HG03095 (cell line): ENCODE data around the gene TREH.

Experiments
- ATAC-seq: cut with Tn5 transposase; IDR thresholded peaks from one replicate; pipeline ENCODE4 v1.9.1; 2021; ENCODE audit warnings: moderate library complexity; ENCODE audit not compliant: unreplicated experiment

Gene TREH

DNA sequence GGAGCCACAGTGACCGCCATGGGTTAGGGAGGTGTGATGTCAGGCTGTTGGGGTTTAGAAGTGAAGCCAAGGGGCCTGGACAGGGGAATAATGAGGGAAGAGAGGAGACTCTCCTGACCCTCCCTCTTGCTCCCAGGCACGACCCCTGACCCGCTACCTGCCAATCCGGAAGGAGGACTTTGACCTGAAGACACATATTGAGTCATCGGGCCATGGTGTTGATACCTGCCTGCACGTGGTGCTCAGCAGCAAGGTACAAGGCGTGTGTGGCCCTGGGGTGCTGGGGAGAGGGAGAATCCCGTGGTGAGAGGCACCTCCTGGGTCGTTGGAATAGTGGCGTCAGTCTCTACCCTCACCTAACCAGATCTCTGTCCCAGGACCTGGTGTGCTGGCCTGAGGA is 29.5 kb downstream of the TREH start:
- ATAC-seq = no peak

- no peak for ATAC-seq
Observed at GRCh38 chr11:118648291-118648690, 31.2 kb downstream of the TREH start.

GRCh38 chr11:118646393-118646792 is 33.1 kb downstream of the TREH start:
- ATAC-seq = no peak

GRCh38 chr11:118645066-118645715 is 34.3 kb downstream of the TREH start:
- no peak for ATAC-seq

- no peak for ATAC-seq
Observed at GRCh38 chr11:118644496-118644895, 35.0 kb downstream of the TREH start.

DNA sequence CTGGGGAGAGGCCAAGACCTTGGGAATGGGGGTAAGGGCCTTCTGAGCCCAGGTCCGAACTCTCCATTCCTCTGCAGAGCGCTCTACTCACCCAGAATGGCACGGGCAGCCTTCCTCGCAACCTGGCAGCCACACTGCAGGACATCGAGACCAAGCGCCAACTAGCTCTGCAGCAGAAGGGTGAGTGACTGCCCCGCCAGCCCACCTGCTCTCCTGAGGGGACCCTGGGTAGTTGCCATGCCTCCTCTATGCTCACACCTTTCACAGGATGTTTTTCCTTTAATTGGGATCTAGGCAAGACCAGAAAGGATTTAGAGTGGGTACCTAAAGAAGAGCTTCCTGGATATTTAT is 35.5 kb downstream of the TREH start:
- no peak for ATAC-seq

DNA sequence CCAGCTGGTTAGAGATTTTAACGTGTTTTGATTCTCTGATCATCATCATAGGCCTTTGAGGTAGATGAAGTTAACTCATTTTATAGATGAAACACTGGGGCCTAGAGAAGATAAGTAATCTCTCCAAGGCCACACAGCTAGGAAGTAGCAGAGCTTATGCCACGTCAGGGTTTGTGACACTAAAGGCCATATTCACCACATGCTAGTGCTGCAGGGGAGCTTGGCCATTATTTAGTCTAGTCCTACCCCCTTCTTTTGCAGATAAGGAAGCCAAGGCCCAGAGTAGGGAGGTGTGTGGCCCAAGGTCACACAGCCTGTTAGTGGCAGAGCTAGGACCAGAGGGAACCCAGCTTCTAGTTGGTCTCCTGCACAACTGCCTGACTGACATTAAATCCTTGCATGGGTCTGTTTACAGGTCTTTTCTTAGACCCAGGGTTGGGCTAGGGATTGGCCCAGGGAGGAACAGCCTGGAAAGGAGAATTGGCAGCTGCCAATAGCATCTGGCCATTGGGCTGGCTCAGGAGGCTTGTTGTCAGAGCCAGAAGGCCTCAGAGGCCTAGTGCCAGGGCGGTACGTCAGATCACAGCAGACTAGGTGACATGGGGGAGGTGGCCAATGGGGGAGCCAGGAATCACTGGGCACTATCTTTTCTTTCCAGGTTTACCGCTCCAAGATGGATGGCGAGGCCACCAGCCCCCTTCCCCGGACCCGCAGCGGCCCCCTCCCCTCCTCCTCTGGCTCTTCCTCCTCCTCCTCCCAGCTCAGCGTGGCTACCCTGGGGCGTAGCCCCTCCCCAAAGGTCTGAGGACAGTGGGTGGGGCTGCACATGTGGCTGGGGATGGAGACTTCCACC is 36.1 kb downstream of the TREH start:
- ATAC-seq = no peak

- ATAC-seq = no peak
Observed at GRCh38 chr11:118641397-118642019, 37.9 kb downstream of the TREH start.

DNA sequence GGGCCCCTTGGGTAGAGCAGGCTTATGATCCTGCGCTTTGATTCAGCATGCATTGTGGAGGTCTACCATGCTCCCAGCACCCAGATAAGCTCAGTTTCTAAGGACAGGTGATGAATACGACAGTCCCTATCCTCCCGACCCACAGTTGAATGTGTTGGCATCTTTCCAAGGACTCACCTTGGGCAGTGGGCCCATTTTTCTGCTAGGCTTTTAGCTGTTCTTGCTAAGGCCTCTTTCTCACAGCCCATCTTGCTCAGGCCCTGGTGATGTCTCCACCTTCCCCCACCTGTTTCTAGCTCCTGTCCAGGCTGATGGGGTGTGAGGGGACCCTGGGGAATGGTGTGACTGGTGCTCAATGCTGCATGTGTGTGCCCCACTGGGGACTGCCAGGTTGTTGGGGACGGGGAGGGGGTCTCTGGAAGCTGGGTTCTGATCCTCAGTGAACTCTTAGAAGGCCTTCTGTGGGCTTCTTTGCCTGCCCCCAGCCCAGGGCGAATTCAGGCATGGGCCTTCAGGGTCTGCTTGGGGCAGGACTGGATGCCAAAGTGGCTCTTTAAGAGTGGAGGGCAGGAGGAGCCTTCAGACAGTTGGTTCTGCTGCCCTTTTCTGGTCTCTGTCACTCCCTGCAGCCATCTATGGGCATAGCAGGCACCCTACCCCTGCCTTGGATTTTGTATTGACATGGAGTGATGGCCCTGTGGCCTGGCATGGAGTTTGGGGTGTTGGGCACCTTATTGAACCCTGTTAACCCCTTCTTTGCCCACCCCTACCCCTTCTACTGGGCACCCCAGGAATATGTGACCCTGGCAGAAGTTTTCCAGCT is 38.9 kb downstream of the TREH start:
- ATAC-seq = no peak

DNA sequence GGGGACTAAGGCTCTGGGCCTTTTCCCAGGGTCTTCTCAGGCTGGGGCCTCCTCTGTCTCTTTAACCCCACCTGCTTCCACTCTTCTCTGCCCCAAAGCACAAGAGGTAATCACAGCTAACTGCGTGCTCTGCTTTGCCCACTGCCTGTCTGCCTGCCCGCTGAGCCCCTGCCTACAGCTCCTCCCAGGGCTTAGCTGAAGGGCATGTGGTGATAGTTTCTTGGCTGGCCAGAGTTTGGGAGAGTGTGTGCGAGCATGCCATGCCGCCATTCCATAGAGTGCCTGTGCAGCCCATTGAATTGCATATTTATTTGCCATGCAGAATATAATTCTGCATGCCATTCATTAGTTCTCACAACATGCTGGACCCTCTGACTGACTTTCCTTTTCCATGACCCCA is 39.6 kb downstream of the TREH start:
- no peak for ATAC-seq

DNA sequence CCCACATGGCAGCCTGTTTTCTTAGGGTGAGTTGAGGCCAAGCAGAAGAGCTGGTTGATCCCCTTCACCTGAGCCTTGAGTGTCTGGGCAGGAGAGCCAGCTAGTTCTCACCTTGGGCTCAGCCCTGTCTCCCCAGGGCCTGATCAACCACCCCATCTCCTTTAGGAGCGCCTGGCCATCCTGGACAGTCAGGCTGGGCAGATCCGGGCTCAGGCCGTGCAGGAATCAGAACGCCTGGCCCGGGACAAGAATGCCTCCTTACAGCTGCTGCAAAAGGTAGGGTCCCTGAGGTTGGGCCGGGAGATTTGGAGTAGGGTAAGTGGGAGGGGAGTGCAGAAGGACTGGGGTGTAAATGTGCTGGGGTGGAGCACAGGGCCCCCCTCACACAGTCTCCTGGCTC is 40.7 kb downstream of the TREH start:
- no peak for ATAC-seq

DNA sequence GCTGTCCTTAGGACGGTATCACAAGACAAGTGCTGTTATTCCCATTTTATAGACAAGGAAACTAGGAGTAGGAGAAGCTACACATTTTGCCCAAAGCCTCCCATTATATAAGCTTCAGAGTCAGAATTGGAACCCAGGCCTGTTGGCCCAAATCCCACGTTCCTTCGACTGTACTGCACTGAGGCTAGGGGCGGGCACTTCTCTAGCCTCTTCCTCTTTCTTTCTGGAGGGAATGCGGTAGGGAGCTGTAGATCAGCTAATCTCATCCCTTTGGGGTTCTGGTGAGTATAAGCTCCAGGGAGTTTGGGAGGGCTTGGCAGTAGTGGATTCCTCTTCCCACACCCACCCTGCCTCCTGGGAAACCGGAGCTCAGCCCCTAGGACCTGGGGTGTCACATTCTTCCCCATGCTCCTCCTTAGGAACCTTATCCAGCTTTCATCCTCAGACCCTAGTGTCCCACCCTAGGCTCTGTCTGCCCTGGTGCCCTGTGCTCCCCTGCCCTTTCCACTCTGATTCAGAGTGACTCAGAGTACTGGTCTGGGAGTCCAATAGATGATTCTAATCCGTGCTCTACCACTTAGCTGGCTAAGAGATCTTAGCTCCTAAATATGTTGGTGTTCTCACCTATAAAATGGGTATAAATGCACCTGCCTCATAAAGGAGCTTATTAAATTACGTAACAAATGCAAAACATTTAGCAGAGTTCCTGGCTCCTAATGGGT is 42.7 kb downstream of the TREH start:
- ATAC-seq = no peak

- no peak for ATAC-seq
Observed at GRCh38 chr11:118635642-118636041, 43.8 kb downstream of the TREH start.

DNA sequence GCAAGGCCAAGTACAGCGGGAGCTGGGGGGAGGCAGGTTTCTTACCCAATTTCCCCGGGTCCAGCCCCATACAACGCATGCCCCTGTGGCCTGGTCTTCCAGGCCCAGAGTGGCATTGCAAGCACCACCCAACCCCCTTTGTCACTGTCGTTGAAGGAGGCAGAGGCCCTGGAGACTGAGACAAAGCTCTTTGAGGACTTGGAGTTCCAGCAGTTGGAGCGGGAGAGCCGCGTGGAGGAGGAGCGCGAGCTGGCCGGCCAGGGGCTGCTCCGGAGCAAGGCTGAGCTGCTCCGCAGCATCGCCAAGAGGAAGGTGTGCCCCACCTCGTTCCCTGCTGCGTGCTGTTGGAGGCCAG is 44.2 kb downstream of the TREH start:
- no peak for ATAC-seq

DNA sequence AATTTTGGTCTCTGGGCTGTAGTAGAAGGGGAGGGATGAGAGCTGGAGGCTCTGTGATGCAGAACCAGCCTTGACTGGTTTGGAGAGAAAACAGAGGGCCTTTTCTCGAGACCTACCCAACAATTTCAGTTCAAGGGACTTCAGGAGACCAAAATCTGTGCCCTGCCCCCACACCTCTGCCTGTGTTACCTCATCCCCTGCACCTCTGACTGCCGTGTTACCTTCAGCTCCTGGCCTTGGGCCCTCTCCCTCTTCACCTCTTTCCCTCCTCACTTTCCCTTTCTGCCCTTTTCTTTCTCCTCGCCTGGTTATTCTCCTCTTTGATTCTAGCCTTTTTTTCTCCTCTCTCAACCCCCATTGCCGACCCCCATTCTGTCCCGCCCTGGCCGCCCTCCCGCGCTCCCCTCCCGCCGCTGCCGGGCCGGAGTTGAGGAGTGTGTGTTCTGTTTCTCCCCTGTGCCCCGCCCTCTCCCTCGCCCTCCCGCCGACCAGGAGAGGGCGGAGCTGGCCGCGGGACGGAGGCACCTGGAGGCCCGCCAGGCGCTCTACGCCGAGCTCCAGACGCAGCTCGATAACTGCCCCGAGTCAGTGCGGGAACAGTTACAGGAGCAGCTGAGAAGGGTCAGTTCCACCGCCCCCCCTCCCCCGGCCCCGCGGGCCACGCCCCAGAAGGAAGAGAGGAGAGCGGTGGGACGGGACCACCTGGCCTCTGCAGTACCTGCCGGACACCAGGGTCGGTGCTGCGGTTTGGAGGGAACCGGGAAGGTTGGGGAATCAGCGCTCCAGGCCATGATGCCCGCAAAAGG is 44.8 kb downstream of the TREH start:
- no peak for ATAC-seq

DNA sequence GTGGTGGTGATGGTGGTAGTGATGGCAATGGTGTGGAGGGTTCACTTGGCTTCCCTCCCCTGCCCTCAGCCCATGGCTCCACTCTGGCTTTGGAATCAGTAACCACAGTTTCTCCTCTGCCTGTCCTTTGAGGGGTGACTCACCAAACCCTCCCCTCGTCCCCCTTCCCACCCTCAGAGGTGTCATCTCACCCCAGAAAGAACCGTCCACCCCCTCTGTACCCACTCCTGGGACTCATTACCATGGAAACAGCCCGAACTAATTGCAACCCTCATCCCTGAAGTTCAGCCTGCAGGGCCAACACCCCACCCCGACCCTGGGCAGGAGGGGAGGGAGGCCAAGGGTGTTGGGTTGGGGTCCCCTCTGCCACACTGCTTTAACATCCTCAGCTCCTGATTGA is 45.5 kb downstream of the TREH start:
- no peak for ATAC-seq

DNA sequence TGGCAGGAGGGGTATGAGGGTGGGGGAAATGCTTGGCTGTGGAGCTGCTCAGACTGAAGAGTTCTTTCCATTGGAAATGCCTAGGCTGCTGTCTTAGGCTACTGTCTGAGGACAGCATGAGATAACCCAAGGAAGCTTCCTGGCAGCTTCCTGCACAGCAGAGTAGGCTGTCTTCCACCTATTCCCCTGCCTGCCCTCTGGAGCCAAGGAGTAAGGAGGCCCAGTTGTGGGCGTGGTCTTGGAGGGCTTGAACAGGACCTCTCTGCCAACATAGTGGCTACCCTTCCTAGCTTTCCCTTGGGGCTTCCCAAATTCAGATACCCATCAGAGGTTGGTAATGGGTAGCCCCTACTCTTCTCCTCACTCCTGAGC is 46.1 kb downstream of the TREH start:
- no peak for ATAC-seq

DNA sequence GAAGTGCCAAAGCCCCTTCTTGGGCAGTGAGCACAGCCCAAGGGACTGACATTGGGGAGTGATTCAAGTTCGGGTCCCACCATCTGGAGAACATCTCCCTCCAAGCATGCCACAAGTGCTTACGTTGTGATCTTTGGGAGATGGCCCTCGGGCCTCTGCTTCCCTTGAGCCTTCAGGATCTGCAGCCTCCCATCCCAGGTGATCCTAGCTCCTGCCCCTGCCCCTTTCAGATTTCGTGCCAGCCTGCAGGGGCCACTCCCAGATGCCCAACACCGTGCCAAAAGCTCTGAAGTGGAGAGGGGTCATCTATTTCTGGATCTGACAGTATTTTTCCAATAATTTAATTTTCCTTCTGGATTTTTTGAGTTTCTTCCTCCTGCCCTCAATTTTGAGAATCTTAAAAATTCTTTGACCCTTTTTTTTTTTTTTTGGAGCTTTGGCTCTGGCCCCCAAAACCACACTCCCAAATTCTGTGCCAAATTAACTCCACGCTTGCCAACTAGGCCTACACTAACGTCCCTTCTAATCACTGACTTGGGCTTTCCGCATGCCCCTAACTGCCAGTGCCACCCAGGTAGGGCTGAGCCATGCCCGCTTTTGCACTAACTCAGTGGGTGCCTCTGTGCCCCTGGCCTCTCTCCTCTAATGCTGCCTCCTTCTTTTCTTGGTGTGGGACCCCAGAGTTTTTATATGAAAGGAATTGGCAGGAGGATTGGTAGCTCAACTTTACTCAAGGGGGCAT is 46.7 kb downstream of the TREH start:
- ATAC-seq = no peak

DNA sequence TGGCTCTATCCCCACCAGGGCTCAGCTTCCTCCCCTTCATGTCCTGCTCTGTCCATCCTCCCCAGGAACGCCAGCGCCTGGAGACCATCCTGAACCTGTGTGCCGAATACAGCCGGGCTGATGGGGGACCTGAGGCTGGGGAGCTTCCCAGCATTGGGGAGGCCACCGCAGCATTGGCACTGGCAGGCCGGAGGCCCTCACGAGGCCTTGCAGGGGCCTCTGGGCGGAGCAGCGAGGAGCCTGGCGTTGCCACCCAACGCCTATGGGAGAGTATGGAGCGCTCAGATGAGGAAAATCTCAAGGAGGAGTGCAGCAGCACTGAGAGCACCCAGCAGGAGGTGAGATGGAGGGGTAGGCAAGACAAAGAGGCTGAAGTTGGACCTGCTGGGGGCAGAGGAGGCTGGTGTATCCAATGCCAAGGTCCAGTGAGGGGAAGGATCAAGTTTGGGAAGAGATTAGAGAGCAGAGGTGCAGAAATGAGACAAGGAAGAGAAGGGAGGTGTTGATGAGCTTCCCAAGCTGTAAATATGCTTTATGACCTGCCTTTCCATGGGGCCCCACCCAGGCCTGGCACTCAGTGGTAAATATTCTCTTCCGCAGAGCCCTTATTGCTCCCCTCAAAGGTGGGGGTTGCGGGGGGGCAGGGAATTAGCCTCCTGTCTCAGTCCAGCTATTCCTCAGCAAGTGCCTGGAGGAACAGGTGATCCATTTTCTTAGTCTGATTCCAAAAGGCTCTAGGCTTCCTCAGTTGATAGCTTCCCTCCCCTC is 48.1 kb downstream of the TREH start:
- no peak for ATAC-seq
